B cell (primary cell): Measurements from ENCODE around the gene BNC2. TPM values are rescaled to one million over a fixed set of nuclear protein-coding genes. Genes with fewer than 3 reads are reported as not detected.
"Not testable (repeated sequence)": the region's sequence is repeated elsewhere in the genome, so short reads cannot be mapped to it uniquely, and the experiment has no call there.

ENCODE experiments used
- ATAC-seq: fragments of 200-7000 bp; cut with Tn5 transposase; one replicate; pipeline ENCODE4 v1.10.0; 2021; ENCODE audit warnings: low read depth, mild to moderate bottlenecking, moderate number of reproducible peaks, moderate library complexity
- CTCF ChIA-PET: fragments of 350-600 bp; sonication (Branson Sonifier 250); formaldehyde crosslinking; loops from one replicate; lab custom pipeline; 2021; ENCODE audit warnings: antibody characterized with exemption, inconsistent platforms; lab: Charles Lee
- POLR2A ChIA-PET: fragments of 350-600 bp; sonication (Branson Sonifier 250); formaldehyde crosslinking; loops from one replicate; lab custom pipeline; 2021; ENCODE audit warnings: antibody characterized with exemption; lab: Charles Lee
- DNase-seq: peaks from one replicate; pipeline ENCODE4 v3.0.0; 2013
- H2AFZ ChIP-seq: 2 replicates; pipeline ENCODE4 v1.6.1; 2012; ENCODE audit warnings: mild to moderate bottlenecking, low read depth, low read length; ENCODE audit not compliant: insufficient read depth, poor library complexity, severe bottlenecking
- H3K27ac ChIP-seq, 2 donors: 1 replicate in 1 of 2; 2 replicates in 1 of 2; pipeline ENCODE4 v1.5.1; 2012 to 2013; ENCODE audit warnings: low read length in 2 of 2, mild to moderate bottlenecking in 2 of 2, moderate library complexity in 1 of 2
- H3K27me3 ChIP-seq, 4 experiments: fragments of 200-600 bp in 1 of 4; sonication (generic) in 1 of 4; replicated peaks in 1 of 4; 1 replicate in 2 of 4; 2 replicates in 2 of 4; pipeline versions ENCODE4 v1.6.1 to v1.7.0; 2013 to 2016; ENCODE audit warnings: low read length in 3 of 4, mild to moderate bottlenecking in 2 of 4, mixed read lengths in 1 of 4, moderate library complexity in 1 of 4; ENCODE audit not compliant: insufficient read depth in 4 of 4, control insufficient read depth in 3 of 4; ENCODE audit errors: control extremely low read depth in 1 of 4
- H3K36me3 ChIP-seq, 2 experiments: replicated peaks in 1 of 2; 1 replicate in 1 of 2; 2 replicates in 1 of 2; pipeline versions ENCODE4 v1.6.1 to v1.7.1; 2013; ENCODE audit warnings: low read length in 1 of 2; ENCODE audit not compliant: insufficient read depth in 2 of 2, control insufficient read depth in 1 of 2; ENCODE audit errors: control extremely low read depth in 1 of 2, extremely low read depth in 1 of 2
- H3K4me1 ChIP-seq, 2 donors: fragments of 200-600 bp in 1 of 2; sonication (generic) in 1 of 2; 1 replicate in 1 of 2; 2 replicates in 1 of 2; pipeline versions ENCODE4 v1.5.1 to v1.6.1; 2013 to 2017; ENCODE audit warnings: low read length in 2 of 2; ENCODE audit not compliant: control insufficient read depth in 2 of 2, insufficient read depth in 2 of 2
- H3K4me2 ChIP-seq: replicated peaks from 2 replicates; pipeline ENCODE3; 2012; ENCODE audit warnings: mild to moderate bottlenecking, low read depth, low read length; ENCODE audit not compliant: poor library complexity, severe bottlenecking
- H3K4me3 ChIP-seq, 5 experiments: fragments of 200-600 bp in 1 of 5; sonication (generic) in 1 of 5; 1 replicate in 3 of 5; 2 replicates in 2 of 5; pipeline versions ENCODE4 v1.5.1 to v1.7.0; 2011 to 2016; ENCODE audit warnings: low read length in 4 of 5, mild to moderate bottlenecking in 4 of 5, low read depth in 2 of 5, control low read depth in 1 of 5, moderate library complexity in 1 of 5; ENCODE audit not compliant: insufficient read depth in 1 of 5; ENCODE audit errors: control extremely low read depth in 1 of 5, extremely low read depth in 1 of 5
- H3K79me2 ChIP-seq: fragments of 200-600 bp; sonication (generic); one replicate; pipeline ENCODE4 v1.6.0; 2016; ENCODE audit warnings: low read length; ENCODE audit not compliant: control insufficient read depth, insufficient read depth
- H3K9ac ChIP-seq: fragments of 200-600 bp; sonication (generic); 2 replicates; pipeline ENCODE4 v1.6.1; 2017; ENCODE audit warnings: mild to moderate bottlenecking, low read length, moderate library complexity
- H3K9me3 ChIP-seq, 3 donors: one replicate each; pipeline versions ENCODE4 v1.6.1 to v1.7.1; 2013; ENCODE audit warnings: low read length in 2 of 3; ENCODE audit not compliant: control insufficient read depth in 2 of 3, insufficient read depth in 1 of 3; ENCODE audit errors: control extremely low read depth in 1 of 3
- H4K20me1 ChIP-seq: 2 replicates; pipeline ENCODE4 v1.6.0; 2012; ENCODE audit warnings: mild to moderate bottlenecking, low read length; ENCODE audit not compliant: insufficient read depth, control insufficient read depth, poor library complexity, severe bottlenecking
- H3K27ac Mint-ChIP-seq: one replicate; pipeline ENCODE4 v1.8.0; 2021; ENCODE audit warnings: mixed read lengths
- H3K27me3 Mint-ChIP-seq: one replicate; pipeline ENCODE4 v1.8.0; 2021; ENCODE audit warnings: mixed read lengths
- H3K4me1 Mint-ChIP-seq: one replicate; pipeline ENCODE4 v1.8.0; 2021; ENCODE audit warnings: mixed read lengths
- H3K4me3 Mint-ChIP-seq: one replicate; pipeline ENCODE4 v1.8.0; 2021; ENCODE audit warnings: mixed read lengths
- H3K9me3 Mint-ChIP-seq: one replicate; pipeline ENCODE4 v1.8.0; 2022; ENCODE audit warnings: mixed read lengths; ENCODE audit not compliant: insufficient read depth
- CTCF ChIP-seq: fragments of 200-600 bp; IDR thresholded peaks from one replicate; pipeline ENCODE4 v1.8.0; 2022; ENCODE audit warnings: antibody characterized with exemption, mild to moderate bottlenecking
- EZH2 ChIP-seq: IDR thresholded peaks from 2 replicates; pipeline ENCODE4 v1.6.1; 2012; ENCODE audit warnings: borderline replicate concordance, low read depth, mild to moderate bottlenecking, moderate library complexity, low read length; ENCODE audit not compliant: insufficient read depth, poor library complexity, severe bottlenecking
- WGBS: methylation state at CpG from one replicate; pipeline ENCODE4 v1.1.5; 2013; ENCODE audit warnings: missing lambda C conversion rate; ENCODE audit not compliant: insufficient coverage; 5-methylcytosine and 5-hydroxymethylcytosine counted together
- intact Hi-C: fragments of 100-400 bp; cut with micrococcal nuclease; formaldehyde crosslinking; loops from one replicate; pipeline ENCODE4 v1.10.0; 2022
- polyA plus RNA-seq: library from polyadenylated mRNA; depleted of rRNA; stranded (reverse); fragments of >200 nt; gene quantifications from 2 replicates; pipeline ENCODE4 v1.2.3, GENCODE V29; 2012
- total RNA-seq, 2 donors: library from RNA; stranded (reverse); fragments of 120-200 nt in 1 of 2; gene quantifications; 1 replicate in 1 of 2; 2 replicates in 1 of 2; pipeline versions ENCODE4 v1.2.3 to v1.2.4, GENCODE V29; 2013 to 2022

Gene BNC2
- total and polyA plus RNA-seq, 2 donors (not counting 1 experiment from before 2014, with no cell fraction given), result 0.01 TPM; not detected in 1

DNA sequence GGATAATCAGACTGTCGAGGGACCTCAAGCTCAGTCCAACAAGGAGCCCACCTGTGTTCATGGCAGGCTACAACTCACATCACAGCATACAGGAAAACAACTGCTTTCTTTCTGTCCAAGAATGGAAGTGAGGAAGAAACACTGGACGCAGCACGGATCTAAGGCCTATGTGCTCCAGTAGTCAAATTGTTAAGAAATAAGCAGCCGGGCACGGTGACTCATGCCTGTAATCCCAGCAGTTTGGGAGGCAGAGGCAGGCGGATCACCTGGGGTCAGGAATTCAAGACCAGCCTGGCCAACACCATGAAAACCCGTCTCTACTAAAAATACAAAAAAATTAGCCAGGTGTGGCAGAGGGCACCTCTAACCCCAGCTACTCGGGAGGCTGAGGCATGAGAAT, 427.8 kb downstream of the BNC2 start:
- no peak overlapping the region for H3K4me3 ChIP-seq
- intact Hi-C loops, result loop anchor here (10.0 kb wide), 1 partner anchor 62 kb away; no protein-coding TSS in a partner anchor
- H3K4me1 Mint-ChIP-seq, result no peaks in the 10 kb centered on the region
- TF ChIP-seq EZH2 (no peak), CTCF (no peak)
- H3K36me3 ChIP-seq, result no peaks in the 10 kb centered on the region
- H4K20me1 ChIP-seq, result no peaks in the 10 kb centered on the region
- no peaks in the 10 kb centered on the region for H3K4me1 ChIP-seq
- DNase-seq (no peak), ATAC-seq (no peak)
- ChIA-PET CTCF (interaction anchor here (0.7 kb wide), 2 partner anchors 158 to 1651 kb away, joined by 3 read pairs; no protein-coding TSS in a partner anchor), POLR2A (no interaction called here)
- no peak overlapping the region for H2AFZ ChIP-seq
- no peaks in the 10 kb centered on the region for H3K9me3 ChIP-seq
- no peaks in the 10 kb centered on the region for H3K9me3 Mint-ChIP-seq
- no peaks in the 10 kb centered on the region for H3K79me2 ChIP-seq
- H3K4me3 Mint-ChIP-seq, result no peak overlapping the region
- WGBS, result 94% methylated on average over 4 of the region's 8 CpGs
- no peaks in the 10 kb centered on the region for H3K27me3 ChIP-seq
- H3K27ac Mint-ChIP-seq, result no peak overlapping the region
- no peak overlapping the region for H3K27ac ChIP-seq
- no peak overlapping the region for H3K9ac ChIP-seq
- H3K27me3 Mint-ChIP-seq, result no peaks in the 10 kb centered on the region
- H3K4me2 ChIP-seq, result no peak overlapping the region

- ChIA-PET CTCF (no interaction called here), POLR2A (no interaction called here)
- Histone ChIP-seq H4K20me1 (no peaks in the 10 kb centered on the region), H3K4me3 (no peak overlapping the region), H3K27ac (no peak overlapping the region), H3K79me2 (no peaks in the 10 kb centered on the region), H3K4me2 (no peak overlapping the region), H3K36me3 (no peaks in the 10 kb centered on the region), H3K9ac (no peak overlapping the region), H2AFZ (no peak overlapping the region), H3K27me3 (no peaks in the 10 kb centered on the region), H3K9me3 (peaks cover 0 to 5% (median 0%) of the 10 kb centered on the region in 3 donors), H3K4me1 (no peaks in the 10 kb centered on the region)
- no peaks in the 10 kb centered on the region for H3K27me3 Mint-ChIP-seq
- no peaks in the 10 kb centered on the region for H3K9me3 Mint-ChIP-seq
- H3K4me3 Mint-ChIP-seq, result no peak overlapping the region
- H3K4me1 Mint-ChIP-seq, result no peaks in the 10 kb centered on the region
- no CpG with 5 or more reads among the region's 4 CpGs for WGBS
- no peak for TF ChIP-seq CTCF
- no peak for TF ChIP-seq EZH2
- ATAC-seq, result no peak
- no peak for DNase-seq
- intact Hi-C loops, result loop anchor here (10.0 kb wide), 1 partner anchor 63 kb away; no protein-coding TSS in a partner anchor
- no peak overlapping the region for H3K27ac Mint-ChIP-seq
These were observed 428.7 kb downstream of the BNC2 start for GRCh38 chr9:16441791-16442190.

DNA sequence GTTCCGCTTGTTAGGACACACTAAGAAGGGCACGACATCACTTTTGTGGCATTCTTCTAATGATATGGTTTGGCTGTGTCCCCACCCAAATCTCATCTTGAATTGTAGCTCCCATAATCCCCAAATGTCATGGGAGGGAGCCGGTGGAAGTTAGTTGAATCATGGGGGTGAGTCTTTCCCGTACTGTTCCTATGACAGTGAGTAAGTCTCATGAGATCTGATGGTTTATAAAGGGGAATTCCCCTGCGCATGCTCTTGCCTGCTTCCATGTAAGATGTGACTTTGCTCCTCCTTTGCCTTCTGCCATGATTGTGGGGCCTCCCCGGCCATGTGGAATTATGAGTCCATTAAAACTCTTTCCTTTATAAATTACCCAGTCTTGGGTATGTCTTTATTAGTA, 431.6 kb downstream of the BNC2 start:
- H3K9me3 Mint-ChIP-seq, H2AFZ ChIP-seq, H3K27ac ChIP-seq, H3K27me3 Mint-ChIP-seq, H3K79me2 ChIP-seq, H3K4me1 Mint-ChIP-seq, POLR2A ChIA-PET, ATAC-seq, H3K27me3 ChIP-seq, H3K4me3 Mint-ChIP-seq, H3K27ac Mint-ChIP-seq, H3K4me2 ChIP-seq, CTCF ChIA-PET, H3K9ac ChIP-seq, H3K4me3 ChIP-seq, H3K4me1 ChIP-seq, DNase-seq, H3K36me3 ChIP-seq, intact Hi-C loops, H4K20me1 ChIP-seq: not testable (repeated sequence)
- peaks cover 0 to 16% (median 0%) of the 10 kb centered on the region in 3 donors for H3K9me3 ChIP-seq
- WGBS, result 75% methylated on average over 1 of the region's 6 CpGs
